Activated CD4-positive, CD25-positive, alpha-beta regulatory T cell treated with anti-CD3 and anti-CD28 coated beads, Interleukin-2, amount 50 U/mL, for 72 hours (primary cell): ENCODE results near the gene EDN2.

ENCODE experiments used
- DNase-seq: peaks from one replicate; pipeline ENCODE4 v3.0.0; 2021

Gene EDN2

GRCh38 chr1:41516168-41517061 is 31.9 kb upstream of the EDN2 start:
- DNase-seq, result peak; percentile 76

DNA sequence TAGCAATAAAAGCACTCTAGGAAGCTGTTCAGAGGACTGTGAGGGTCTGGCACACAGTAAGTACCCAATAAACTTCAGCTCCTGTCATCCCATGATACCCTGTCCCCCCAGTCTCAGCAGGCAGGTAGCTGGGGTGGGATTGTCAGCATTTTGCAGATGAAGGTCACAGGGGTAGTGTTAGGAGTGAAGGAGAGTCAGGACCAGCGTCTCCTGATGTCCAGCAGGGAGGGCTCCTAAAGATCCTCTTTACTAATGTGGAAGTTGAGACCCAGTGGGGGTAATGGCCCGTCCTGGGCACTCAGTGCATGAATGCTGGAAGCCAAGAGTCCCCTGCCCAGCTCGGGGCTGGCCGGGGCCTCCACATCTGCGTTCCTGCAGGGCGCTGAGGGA is 31.3 kb upstream of the EDN2 start:
- no peak for DNase-seq

DNA sequence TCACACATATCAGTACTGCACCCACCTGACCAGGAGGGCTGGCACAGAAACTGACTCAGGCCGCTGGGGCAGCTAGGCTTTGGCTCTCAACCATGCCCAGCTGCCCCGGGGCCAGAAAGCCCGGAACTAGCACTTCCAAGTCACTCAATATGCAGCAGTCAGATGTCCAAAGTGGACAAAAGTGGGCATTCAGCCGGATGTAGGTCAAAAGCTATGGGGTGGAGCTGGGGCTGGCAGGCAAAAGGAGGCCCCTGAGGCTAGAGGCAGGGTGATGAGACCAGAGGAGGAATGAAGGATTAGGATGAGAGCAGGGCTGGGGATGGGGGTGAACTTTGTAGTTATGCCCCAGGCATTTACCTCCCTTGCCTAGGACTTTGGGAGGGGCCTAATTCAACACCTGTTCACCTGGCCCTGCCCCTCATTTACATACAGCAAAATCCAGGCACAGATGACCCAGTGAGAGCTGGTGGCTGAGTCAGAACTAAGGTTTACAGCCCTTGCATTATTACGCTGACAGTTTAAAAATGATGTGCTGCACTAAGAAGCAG is 30.7 kb upstream of the EDN2 start:
- DNase-seq, result no peak

GRCh38 chr1:41514381-41514780 is 29.9 kb upstream of the EDN2 start:
- DNase-seq, result no peak

GRCh38 chr1:41513383-41513735 is 28.9 kb upstream of the EDN2 start:
- DNase-seq, result peak; percentile 47

- no peak for DNase-seq
These were observed 28.4 kb upstream of the EDN2 start for GRCh38 chr1:41512701-41513382.

DNA sequence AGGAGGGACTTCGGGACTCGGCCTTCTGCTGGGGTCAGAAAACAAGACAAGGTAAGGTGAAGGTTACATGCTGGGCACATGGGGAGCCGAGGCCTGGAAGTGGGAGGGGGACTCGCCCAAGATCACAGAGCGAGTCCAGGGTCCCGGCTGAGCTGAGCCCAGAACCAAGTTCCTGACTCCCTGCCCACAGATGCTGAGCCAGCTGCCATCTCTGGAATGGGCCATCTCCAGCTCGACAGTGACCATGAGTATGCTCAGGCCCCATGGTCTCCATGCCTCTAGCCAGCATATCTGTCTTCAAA is 26.7 kb upstream of the EDN2 start:
- DNase-seq, result no peak

DNA sequence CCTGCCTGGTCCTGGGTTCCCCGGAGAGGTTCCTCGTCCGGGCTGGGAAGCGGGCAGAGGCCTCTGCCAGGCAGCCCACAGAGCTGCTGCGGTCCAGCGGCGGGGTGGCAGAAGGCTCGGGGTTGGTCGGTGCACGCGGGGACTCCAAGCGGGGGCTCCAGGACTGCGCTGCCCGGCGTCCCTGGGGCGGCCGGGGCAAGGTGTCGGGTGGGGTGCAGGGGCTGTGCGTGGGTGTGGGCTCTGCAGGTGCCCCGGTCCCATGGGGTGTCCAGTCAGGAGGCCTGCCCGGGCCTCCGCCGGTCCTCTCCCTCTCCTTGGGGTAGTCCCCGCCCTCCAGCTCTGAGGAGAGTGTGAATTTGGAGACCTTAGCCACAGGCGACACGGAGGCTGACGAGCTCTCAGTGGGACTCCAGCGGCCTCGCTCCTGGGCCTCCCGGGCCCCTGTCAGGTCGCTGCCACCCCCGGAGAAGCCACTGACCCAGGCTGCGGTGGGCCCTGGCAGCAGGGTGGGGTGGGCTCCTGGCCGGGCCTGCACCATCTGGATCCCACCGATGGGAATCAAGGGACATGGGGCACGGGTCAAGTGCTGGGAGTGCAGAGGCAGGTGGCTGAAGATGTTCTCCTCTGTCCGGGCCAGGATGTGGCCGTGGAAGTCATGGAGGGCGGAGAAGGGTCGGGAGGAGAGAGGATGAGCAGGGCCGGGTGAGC is 26.2 kb upstream of the EDN2 start:
- DNase-seq, result no peak

- DNase-seq, result no peak
These were observed 24.8 kb upstream of the EDN2 start for GRCh38 chr1:41509270-41509671.

DNA sequence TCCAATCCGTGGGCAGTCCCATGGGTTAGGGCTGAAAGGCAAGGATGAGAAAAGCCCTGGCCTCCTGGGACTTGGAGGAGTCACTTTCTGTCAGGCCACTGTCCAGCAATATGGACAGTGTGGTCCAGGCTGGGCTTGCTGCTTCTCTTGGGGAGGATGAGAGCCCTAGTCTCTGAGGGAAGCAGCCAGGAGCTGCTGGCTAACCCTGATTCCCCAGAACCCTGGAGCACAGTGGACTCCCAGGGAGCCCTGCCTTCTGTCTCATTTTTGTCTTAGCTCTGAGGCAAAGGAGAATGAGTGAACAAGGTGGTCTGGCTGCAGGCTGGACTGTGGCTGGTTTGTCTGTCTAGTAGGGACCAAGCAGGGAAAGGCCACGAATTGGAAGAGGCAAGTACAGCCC is 23.8 kb upstream of the EDN2 start:
- no peak for DNase-seq

DNA sequence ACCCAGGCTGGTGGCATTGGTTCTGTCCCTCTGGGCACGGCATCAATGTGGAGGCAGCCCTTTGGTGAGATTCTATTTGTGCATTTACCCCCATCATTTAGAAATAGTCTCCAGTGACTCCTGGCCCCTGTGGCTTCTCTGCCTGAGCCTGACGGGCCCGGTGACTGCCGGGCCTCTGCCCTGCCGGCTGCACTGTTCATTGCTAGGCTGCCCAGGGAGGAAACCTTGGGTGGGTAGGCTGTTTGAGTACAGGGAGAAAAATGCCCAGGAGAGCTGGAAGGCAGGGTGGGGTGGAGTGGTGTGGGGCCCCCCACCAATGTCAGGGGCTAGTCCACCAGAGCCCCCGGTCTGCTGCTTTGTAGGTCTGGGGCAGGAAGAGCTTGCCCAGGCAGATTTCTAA is 23.4 kb upstream of the EDN2 start:
- DNase-seq, result no peak

DNA sequence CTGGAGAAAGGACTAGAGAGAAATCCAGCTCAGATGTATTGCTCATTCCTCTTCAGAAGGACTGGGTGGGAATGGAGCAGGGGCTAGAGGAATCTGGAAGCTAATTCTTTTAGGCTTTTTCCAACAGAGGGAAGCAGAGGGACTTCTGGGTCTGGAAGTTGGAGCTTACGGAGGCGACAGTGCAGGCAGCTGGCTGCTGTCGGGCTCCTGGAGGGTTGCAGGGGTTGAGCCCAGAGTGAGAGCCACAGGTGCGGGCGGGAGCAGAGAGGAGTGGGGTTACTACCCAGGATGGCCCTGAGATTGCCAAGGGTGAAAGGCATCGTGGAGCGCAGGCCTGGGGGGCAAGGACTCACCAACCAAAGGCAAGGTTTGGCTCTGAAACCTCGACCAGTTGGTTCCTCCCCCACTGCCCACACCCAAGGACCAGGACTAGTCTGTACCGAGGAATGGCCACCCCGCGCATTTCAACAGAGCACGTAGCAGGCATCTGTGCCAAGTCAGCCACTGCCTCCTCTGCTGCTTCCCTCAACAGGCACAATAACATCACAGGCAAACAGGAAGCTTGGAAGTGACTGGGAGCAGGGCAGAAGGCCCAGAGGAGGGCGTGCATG is 22.7 kb upstream of the EDN2 start:
- no peak for DNase-seq

GRCh38 chr1:41504114-41505035 is 19.9 kb upstream of the EDN2 start:
- DNase-seq, result no peak

- no peak for DNase-seq
These were observed 19.1 kb upstream of the EDN2 start for GRCh38 chr1:41503538-41504113.

DNA sequence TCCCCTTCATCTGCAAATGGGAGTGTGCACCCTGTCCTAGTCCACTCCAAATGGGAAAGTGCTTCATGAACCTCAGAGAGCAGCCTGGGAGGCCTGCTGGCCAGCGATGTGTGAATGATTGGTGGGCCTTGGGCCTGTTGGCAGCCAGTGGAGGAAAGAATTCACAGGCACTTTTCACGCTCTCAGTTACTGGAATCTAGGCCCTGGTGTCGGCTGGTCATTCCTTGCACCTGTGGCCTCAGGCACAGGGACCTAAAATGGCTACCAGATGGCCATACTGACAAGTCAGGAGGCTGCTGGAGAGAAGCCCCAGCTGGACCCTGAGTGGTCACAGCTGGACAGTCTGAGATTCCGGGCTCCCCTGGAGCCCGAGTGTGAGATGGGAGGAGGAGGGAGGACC is 18.4 kb upstream of the EDN2 start:
- no peak for DNase-seq

GRCh38 chr1:41501581-41501980 is 17.1 kb upstream of the EDN2 start:
- DNase-seq, result no peak

DNA sequence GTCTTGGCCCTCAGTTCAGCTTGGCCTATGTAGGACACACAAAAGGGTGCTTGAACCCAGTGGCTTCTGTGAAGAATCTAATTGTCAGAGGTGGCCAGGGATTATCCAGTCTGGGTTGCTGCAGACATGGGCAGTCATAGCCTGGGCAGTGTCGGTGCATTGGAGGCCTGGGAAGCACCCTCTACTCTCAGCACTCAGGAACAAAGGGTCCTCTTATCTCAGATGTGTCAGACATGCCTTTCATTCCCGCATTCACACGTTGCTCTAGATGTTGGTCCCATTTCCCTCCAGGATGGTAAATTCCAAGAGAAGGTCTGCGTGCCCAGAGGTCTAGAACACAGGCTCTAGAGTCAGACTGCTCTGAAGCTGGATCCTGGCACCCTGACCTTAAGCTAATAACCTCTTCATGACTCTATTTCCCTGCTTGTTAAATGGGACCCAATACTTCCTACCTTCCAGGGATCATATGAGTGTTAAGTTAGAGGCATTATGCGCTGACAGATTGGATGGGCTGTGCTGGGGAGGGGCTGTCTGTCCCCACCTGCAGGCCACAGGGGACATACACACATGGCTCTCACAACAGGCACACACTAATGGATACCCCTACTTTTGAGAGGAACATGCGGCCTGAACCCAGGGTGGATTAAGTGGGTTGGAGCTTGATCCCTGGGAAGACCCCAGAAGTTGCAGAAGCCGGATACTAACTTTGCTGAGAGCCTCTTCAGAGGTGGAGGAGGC is 16.5 kb upstream of the EDN2 start:
- no peak for DNase-seq

GRCh38 chr1:41500378-41500777 is 15.9 kb upstream of the EDN2 start:
- DNase-seq, result no peak

DNA sequence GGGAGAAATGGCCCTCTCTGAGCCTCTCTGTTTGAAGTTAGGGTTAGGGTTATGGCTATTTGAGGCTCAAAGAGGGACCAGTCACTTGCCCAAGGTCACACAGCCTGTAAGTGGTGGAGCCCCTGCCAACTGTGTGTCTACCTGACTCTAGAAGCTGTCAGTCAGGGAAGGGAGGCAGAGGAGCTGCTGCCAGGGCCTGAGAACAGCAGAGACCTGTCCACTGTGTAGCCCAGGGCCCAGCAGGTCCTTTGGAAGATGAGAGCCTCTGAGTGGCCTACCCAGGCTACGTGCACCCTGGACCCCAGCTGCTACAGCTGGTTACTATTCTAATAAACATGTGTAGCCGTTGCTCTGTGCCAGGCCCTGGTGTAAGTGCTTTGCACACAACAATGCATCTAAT is 15.1 kb upstream of the EDN2 start:
- no peak for DNase-seq

GRCh38 chr1:41498804-41499203 is 14.3 kb upstream of the EDN2 start:
- no peak for DNase-seq

DNA sequence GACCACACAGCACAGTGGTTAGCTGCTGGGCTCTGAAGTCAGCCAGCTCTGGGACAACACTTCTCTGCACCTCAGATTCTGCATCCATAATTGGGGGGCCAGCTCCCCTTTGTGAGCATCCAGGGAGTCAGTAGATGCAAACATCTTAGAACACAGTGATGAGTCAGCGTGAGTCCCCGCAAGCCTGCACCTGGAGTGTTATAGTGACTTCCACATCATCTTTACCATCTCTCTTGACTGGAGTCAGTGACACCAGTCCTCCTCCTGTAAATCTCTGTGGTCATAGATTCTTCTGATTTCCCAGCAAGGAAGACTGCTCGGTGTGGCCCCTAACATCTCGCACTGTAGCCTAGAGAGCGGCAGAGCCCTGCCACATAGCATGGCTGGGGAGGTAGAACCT is 13.9 kb upstream of the EDN2 start:
- no peak for DNase-seq
